H1 (cell line): Measurements from ENCODE around the gene PRR19. TPM values are rescaled to one million over a fixed set of nuclear protein-coding genes. Genes with fewer than 3 reads are reported as not detected.

Experiments
- CTCF ChIA-PET: fragments of 300-600 bp; sonication (Branson Sonifier 250); formaldehyde crosslinking; loops from one replicate; lab custom pipeline; 2021; ENCODE audit not compliant: partially characterized antibody; lab: Charles Lee
- POLR2A ChIA-PET: fragments of 300-600 bp; sonication (Branson Sonifier 250); formaldehyde crosslinking; loops from one replicate; lab custom pipeline; 2021; ENCODE audit warnings: inconsistent platforms; ENCODE audit not compliant: partially characterized antibody; lab: Charles Lee
- DNase-seq, 2 experiments: peaks; one replicate each; pipeline versions ENCODE4 v3.0.0 to v3.0.0-alpha.2; 2010 to 2022; ENCODE audit warnings: low spot score in 2 of 2, low read depth in 1 of 2, mixed read lengths in 1 of 2
- FAIRE-seq: peaks from 2 replicates; lab custom pipeline; 2011; peaks lifted over from hg19 to GRCh38; lab: Jason Lieb, UNC
- H2AFZ ChIP-seq: 2 replicates; pipeline ENCODE4 v1.8.1; 2012; ENCODE audit warnings: low read length, inconsistent platforms
- H2AK5ac ChIP-seq: 2 replicates; pipeline ENCODE4 v1.6.1; 2013; ENCODE audit warnings: low read depth, low read length
- H2BK120ac ChIP-seq: replicated peaks from 2 replicates; pipeline ENCODE3; 2013; ENCODE audit warnings: low read depth, low read length, inconsistent platforms
- H2BK12ac ChIP-seq: 2 replicates; pipeline ENCODE4 v1.6.1; 2013; ENCODE audit warnings: low read depth, low read length
- H2BK15ac ChIP-seq: 2 replicates; pipeline ENCODE4 v1.6.1; 2013; ENCODE audit warnings: low read length
- H2BK20ac ChIP-seq: 2 replicates; pipeline ENCODE4 v1.6.1; 2013; ENCODE audit warnings: low read length
- H2BK5ac ChIP-seq: 2 replicates; pipeline ENCODE4 v1.6.1; 2013; ENCODE audit warnings: low read depth, low read length
- H3K14ac ChIP-seq: 2 replicates; pipeline ENCODE4 v1.6.1; 2013; ENCODE audit warnings: inconsistent platforms; ENCODE audit not compliant: insufficient read length
- H3K18ac ChIP-seq: 2 replicates; pipeline ENCODE4 v1.6.1; 2013; ENCODE audit warnings: low read length; ENCODE audit errors: extremely low read depth
- H3K23ac ChIP-seq: 2 replicates; pipeline ENCODE4 v1.6.1; 2013; ENCODE audit warnings: inconsistent platforms; ENCODE audit not compliant: insufficient read length
- H3K23me2 ChIP-seq: 2 replicates; pipeline ENCODE4 v1.6.1; 2013; ENCODE audit warnings: low read depth, low read length
- H3K27ac ChIP-seq: 2 replicates; pipeline ENCODE4 v1.6.1; 2011; ENCODE audit warnings: low read depth, low read length, inconsistent platforms
- H3K27me3 ChIP-seq, 4 experiments: replicated peaks in 1 of 4; 1 replicate in 1 of 4; 2 replicates in 3 of 4; pipeline versions ENCODE4 v1.6.1 to v1.8.1; 2011 to 2013; ENCODE audit warnings: low read length in 3 of 4, mild to moderate bottlenecking in 3 of 4, inconsistent platforms in 2 of 4, mixed read lengths in 2 of 4, moderate library complexity in 1 of 4; ENCODE audit not compliant: control insufficient read depth in 3 of 4, insufficient read depth in 3 of 4; ENCODE audit errors: extremely low read depth in 1 of 4
- H3K36me3 ChIP-seq, 4 experiments: 2 replicates each; pipeline versions ENCODE4 v1.6.1 to v1.8.1; 2011 to 2013; ENCODE audit warnings: mild to moderate bottlenecking in 4 of 4, low read length in 3 of 4, moderate library complexity in 2 of 4, control low read depth in 1 of 4, inconsistent platforms in 1 of 4; ENCODE audit not compliant: insufficient read depth in 4 of 4, control insufficient read depth in 2 of 4
- H3K4ac ChIP-seq: replicated peaks from 2 replicates; pipeline ENCODE3; 2013; ENCODE audit warnings: low read length, low read depth, mixed read lengths, inconsistent platforms; ENCODE audit not compliant: insufficient read length
- H3K4me1 ChIP-seq, 4 experiments: replicated peaks in 1 of 4; 1 replicate in 1 of 4; 2 replicates in 3 of 4; pipeline versions ENCODE4 v1.6.1 to v1.8.1; 2011 to 2013; ENCODE audit warnings: low read length in 3 of 4, inconsistent platforms in 2 of 4, mixed read lengths in 1 of 4; ENCODE audit not compliant: insufficient read depth in 4 of 4, control insufficient read depth in 3 of 4
- H3K4me2 ChIP-seq, 2 experiments: 2 replicates each; pipeline versions ENCODE4 v1.6.1 to v1.8.1; 2011 to 2013; ENCODE audit warnings: low read depth in 2 of 2, low read length in 2 of 2, control low read depth in 1 of 2, inconsistent platforms in 1 of 2, mild to moderate bottlenecking in 1 of 2; ENCODE audit not compliant: insufficient read depth in 1 of 2
- H3K4me3 ChIP-seq, 4 experiments: fragments of 200-600, 300-600 bp in 1 of 4; sonication (generic), shearing (Covaris generic), sonication (Bioruptor Twin) in 1 of 4; 2 replicates each; pipeline versions ENCODE4 v1.5.1 to v1.8.1; 2011 to 2016; ENCODE audit warnings: low read length in 4 of 4, low read depth in 3 of 4, control low read depth in 2 of 4, inconsistent platforms in 2 of 4, mild to moderate bottlenecking in 2 of 4, mixed read lengths in 1 of 4, moderate library complexity in 1 of 4; ENCODE audit not compliant: insufficient read depth in 2 of 4; ENCODE audit errors: extremely low read depth in 1 of 4
- H3K56ac ChIP-seq: replicated peaks from 2 replicates; pipeline ENCODE3; 2013; ENCODE audit warnings: low read depth, mild to moderate bottlenecking, mixed read lengths, low read length, inconsistent platforms; ENCODE audit not compliant: insufficient read length
- H3K79me1 ChIP-seq: 2 replicates; pipeline ENCODE4 v1.6.1; 2013; ENCODE audit warnings: low read depth, low read length, control low read depth
- H3K79me2 ChIP-seq, 2 experiments: 2 replicates each; pipeline versions ENCODE4 v1.6.1 to v1.8.1; 2012 to 2013; ENCODE audit warnings: low read length in 2 of 2, mild to moderate bottlenecking in 2 of 2, inconsistent platforms in 1 of 2; ENCODE audit not compliant: insufficient read depth in 2 of 2, control insufficient read depth in 1 of 2
- H3K9ac ChIP-seq, 4 experiments: replicated peaks in 1 of 4; 1 replicate in 1 of 4; 2 replicates in 3 of 4; pipeline versions ENCODE4 v1.6.1 to v1.8.1; 2011 to 2013; ENCODE audit warnings: low read depth in 3 of 4, low read length in 3 of 4, control low read depth in 2 of 4, mild to moderate bottlenecking in 2 of 4, moderate library complexity in 2 of 4, inconsistent platforms in 1 of 4; ENCODE audit errors: extremely low read depth in 1 of 4
- H3K9me3 ChIP-seq, 2 experiments: 2 replicates each; pipeline versions ENCODE4 v1.6.1 to v1.8.1; 2012 to 2013; ENCODE audit warnings: mild to moderate bottlenecking in 2 of 2, moderate library complexity in 2 of 2, control low read depth in 1 of 2, inconsistent platforms in 1 of 2, low read depth in 1 of 2, low read length in 1 of 2, mixed read lengths in 1 of 2; ENCODE audit not compliant: insufficient read depth in 2 of 2
- H4K20me1 ChIP-seq, 2 experiments: replicated peaks in 1 of 2; 2 replicates each; pipeline versions ENCODE3 to v1.8.1; 2011 to 2013; ENCODE audit warnings: inconsistent platforms in 2 of 2, low read length in 2 of 2, mild to moderate bottlenecking in 1 of 2; ENCODE audit not compliant: insufficient read depth in 2 of 2, control insufficient read depth in 1 of 2
- H4K5ac ChIP-seq: 2 replicates; pipeline ENCODE4 v1.6.1; 2013; ENCODE audit warnings: low read length, low read depth, mixed read lengths, inconsistent platforms; ENCODE audit not compliant: insufficient read length
- H4K8ac ChIP-seq: 2 replicates; pipeline ENCODE4 v1.8.0; 2013; ENCODE audit warnings: mild to moderate bottlenecking, moderate library complexity, low read length, inconsistent platforms; ENCODE audit not compliant: insufficient read depth; ENCODE audit errors: extremely low read depth
- H4K91ac ChIP-seq: replicated peaks from 2 replicates; pipeline ENCODE3; 2013; ENCODE audit warnings: low read length, mixed read lengths, inconsistent platforms; ENCODE audit not compliant: insufficient read length
- ATF2 ChIP-seq: IDR thresholded peaks from 2 replicates; pipeline ENCODE4 v1.6.1; 2012; ENCODE audit warnings: low read length, inconsistent platforms
- BRCA1 ChIP-seq: IDR thresholded peaks from 2 replicates; pipeline ENCODE4 v1.6.1; 2012; ENCODE audit warnings: low read depth, low read length, improper control_type of control experiment
- CTBP2 ChIP-seq: IDR thresholded peaks from 2 replicates; pipeline ENCODE4 v1.7.0; 2011; ENCODE audit warnings: borderline replicate concordance, mild to moderate bottlenecking, moderate library complexity, mixed read lengths, low read length; ENCODE audit not compliant: insufficient read depth, insufficient read length
- KDM4A ChIP-seq: IDR thresholded peaks from one replicate; pipeline ENCODE4 v1.7.1; 2012; ENCODE audit warnings: low read depth, mild to moderate bottlenecking, moderate library complexity, low read length, inconsistent platforms; ENCODE audit not compliant: severe bottlenecking
- PHF8 ChIP-seq: fragments of 200-600 bp; sonication (generic); conservative IDR thresholded peaks from 2 replicates; pipeline ENCODE4 v1.7.1; 2012; ENCODE audit warnings: low read depth, mild to moderate bottlenecking, inconsistent platforms, low read length, moderate library complexity
- SAP30 ChIP-seq: fragments of 300-600 bp; sonication (generic); IDR thresholded peaks from 2 replicates; pipeline ENCODE4 v1.7.1; 2012; ENCODE audit warnings: low read length, moderate library complexity, mild to moderate bottlenecking, inconsistent platforms; ENCODE audit not compliant: insufficient read depth, insufficient replicate concordance
- SIX5 ChIP-seq: IDR thresholded peaks from 2 replicates; pipeline ENCODE4 v1.6.1; 2011; ENCODE audit warnings: mild to moderate bottlenecking, low read depth, low read length
- SP4 ChIP-seq: IDR thresholded peaks from 2 replicates; pipeline ENCODE4 v1.6.1; 2012; ENCODE audit warnings: low read length, inconsistent platforms
- TAF7 ChIP-seq: optimal IDR thresholded peaks from 2 replicates; pipeline ENCODE3; 2011; ENCODE audit warnings: low read depth, mild to moderate bottlenecking, inconsistent platforms, low read length, moderate library complexity, borderline replicate concordance
- USF2 ChIP-seq: IDR thresholded peaks from 2 replicates; pipeline ENCODE4 v1.6.1; 2011; ENCODE audit warnings: low read length, improper control_type of control experiment
- WGBS, 2 experiments: shearing (Covaris generic) in 1 of 2; methylation state at CpG; one replicate each; pipeline versions ENCODE4 v1.1.6 to v1.1.7; 2013 to 2015; ENCODE audit warnings: low lambda C conversion rate in 2 of 2, mixed read lengths in 2 of 2, inconsistent platforms in 1 of 2, low coverage in 1 of 2, missing lambda C conversion rate in 1 of 2; ENCODE audit not compliant: insufficient replicate concordance in 2 of 2, insufficient coverage in 1 of 2, insufficient read length in 1 of 2; ENCODE audit errors: extremely low coverage in 1 of 2, missing lambda C conversion rate in 1 of 2; 5-methylcytosine and 5-hydroxymethylcytosine counted together
- polyA plus RNA-seq, 7 experiments: library from polyadenylated mRNA; depleted of rRNA in 3 of 7; stranded (reverse) in 5 of 7; unstranded in 2 of 7; fragments of >200 nt in 5 of 7; fragments of 200-250 nt in 2 of 7; gene quantifications; 1 replicate in 5 of 7; 2 replicates in 1 of 7; 4 replicates in 1 of 7; pipeline versions ENCODE4 v1.2.1 to v1.2.3, GENCODE V29; 2011 to 2013; ENCODE audit warnings: missing spikeins in 2 of 7, mixed read lengths in 2 of 7
- total RNA-seq: library from RNA; stranded (reverse); fragmentation: NEBNext Ultra II Directional; extraction: Animal tissue kit (Norgen Biotek cat#: 25700); gene quantifications from 2 replicates; pipeline ENCODE4 v1.2.1, GENCODE V29; 2021

Gene PRR19
- total and polyA plus RNA-seq, 2 of the 8 experiments (the other 6 are each of a cell fraction or from before 2014, with no cell fraction given), result 7.2 to 7.5 TPM

- H3K4ac ChIP-seq, result no peak overlapping the region
- H4K8ac ChIP-seq, result no peak overlapping the region
- no peak overlapping the region for H3K23ac ChIP-seq
- H4K20me1 ChIP-seq, result peaks cover 0 to 15% of the 10 kb centered on the region in 2 experiments
- no peaks in the 10 kb centered on the region for H3K27me3 ChIP-seq
- H3K4me1 ChIP-seq, result no peaks in the 10 kb centered on the region; a peak in 1 of 7 replicates
- FAIRE-seq (no peak), DNase-seq (no peak)
- no peak overlapping the region for H2AFZ ChIP-seq
- no peak overlapping the region for H3K4me2 ChIP-seq
- H3K79me2 ChIP-seq, result peaks cover 0 to 11% of the 10 kb centered on the region in 2 experiments; a peak in 1 of 4 replicates
- H3K23me2 ChIP-seq, result no peaks in the 10 kb centered on the region; the same call in 1 of the 2 replicates
- ChIA-PET POLR2A (no interaction called here), CTCF (interaction anchor here (1.3 to 8.8 kb wide), 3 partner anchors 13 to 107 kb away, joined by 3 to 90 read pairs (median 3); no protein-coding TSS in a partner anchor)
- H3K56ac ChIP-seq, result no peak overlapping the region
- H3K27ac ChIP-seq, result no peak overlapping the region
- H2BK5ac ChIP-seq, result no peak overlapping the region
- no peak overlapping the region for H3K14ac ChIP-seq
- H3K36me3 ChIP-seq, result peaks cover 0 to 8% (median 2%) of the 10 kb centered on the region in 4 experiments; a peak in 1 of 8 replicates
- WGBS, 2 experiments, result 97% methylated on average over 6 of the region's 6 CpGs; no CpG with 5 or more reads in 1 of the 2 experiments
- no peak overlapping the region for H3K9ac ChIP-seq
- no peak overlapping the region for H4K91ac ChIP-seq
- H2BK12ac ChIP-seq, result no peak overlapping the region
- H2AK5ac ChIP-seq, result no peak overlapping the region
- H2BK15ac ChIP-seq, result no peak overlapping the region
- H4K5ac ChIP-seq, result no peak overlapping the region
- H3K4me3 ChIP-seq, result no peak overlapping the region
- no peak overlapping the region for H3K18ac ChIP-seq
- H2BK120ac ChIP-seq, result no peak overlapping the region
- no peak overlapping the region for H2BK20ac ChIP-seq
- H3K79me1 ChIP-seq, result peaks cover 6% of the 10 kb centered on the region; the same call in 1 of the 2 replicates
- no peaks in the 10 kb centered on the region for H3K9me3 ChIP-seq
- TF ChIP-seq SP4 (no peak), CTBP2 (no peak), TAF7 (no peak), KDM4A (no peak), USF2 (no peak), SIX5 (no peak), BRCA1 (no peak), PHF8 (no peak), ATF2 (no peak), SAP30 (no peak)
Observed at GRCh38 chr19:42332059-42332458, 30.1 kb downstream of the PRR19 start.
